Esophagus squamous epithelium (tissue), 5 donors: ENCODE measurements around the gene PHACTR3. TPM values are rescaled to one million over a fixed set of nuclear protein-coding genes. Genes with fewer than 3 reads are reported as not detected.

Experiments used
- DNase-seq: peaks from one replicate; lab custom pipeline; 2025; lab: John Stamatoyannopoulos, UW
- H3K27ac ChIP-seq, 4 donors: fragments of 200-600 bp; sonication (generic); one replicate each; pipeline ENCODE4 v1.5.1; 2016 to 2019; ENCODE audit warnings: mild to moderate bottlenecking in 1 of 4
- H3K27me3 ChIP-seq, 4 donors: fragments of 200-600 bp; sonication (generic); 1 replicate in 3 of 4; 2 replicates in 1 of 4; pipeline versions ENCODE4 v1.5.1 to v1.6.0; 2017 to 2021; ENCODE audit warnings: antibody characterized with exemption in 1 of 4
- H3K36me3 ChIP-seq, 3 donors: fragments of 200-600 bp; sonication (generic); one replicate each; pipeline ENCODE4 v1.5.1; 2016 to 2019
- H3K4me1 ChIP-seq, 3 donors: fragments of 200-600 bp; sonication (generic); one replicate each; pipeline ENCODE4 v1.5.1; 2017 to 2019
- H3K4me3 ChIP-seq, 4 donors: fragments of 200-600 bp; sonication (generic); 1 replicate in 3 of 4; 2 replicates in 1 of 4; pipeline ENCODE4 v1.5.1; 2016 to 2019; ENCODE audit warnings: mild to moderate bottlenecking in 2 of 4, moderate library complexity in 1 of 4
- H3K9me3 ChIP-seq, 3 donors: fragments of 200-600 bp; sonication (generic); one replicate each; pipeline ENCODE4 v1.5.1; 2016 to 2019
- CTCF ChIP-seq, 6 experiments: fragments of 450-650 bp in 4 of 6; fragments of 200-600 bp in 2 of 6; sonication (generic) in 2 of 6; IDR thresholded peaks; one replicate each; pipeline ENCODE4 v1.5.1; 2016 to 2019; ENCODE audit warnings: antibody characterized with exemption in 6 of 6, mild to moderate bottlenecking in 4 of 6, moderate library complexity in 4 of 6
- POLR2A ChIP-seq, 4 donors: fragments of 450-650 bp; IDR thresholded peaks; one replicate each; pipeline ENCODE4 v1.6.1; 2017; ENCODE audit warnings: antibody characterized with exemption in 4 of 4, mild to moderate bottlenecking in 4 of 4, moderate library complexity in 3 of 4
- WGBS, 2 donors: methylation state at CpG; one replicate each; pipeline ENCODE4 v1.1.5; 2018; 5-methylcytosine and 5-hydroxymethylcytosine counted together
- intact Hi-C: fragments of 100-400 bp; cut with DNase I; formaldehyde crosslinking; loops from one replicate; pipeline ENCODE4 v1.15.0; 2022
- total RNA-seq, 4 donors: library from RNA; depleted of rRNA; stranded (reverse); fragments of >200 nt; gene quantifications; one replicate each; pipeline ENCODE4 v1.1.0, GENCODE V29; 2016
- donor health status: DM: yes; HTN: yes; CAD: no.

The PHACTR3 gene
- total RNA-seq, 4 donors from 2014 or later, result 0.13 to 2.5 (median 0.32) TPM

GRCh38 chr20:59625214-59625922, 21.0 kb downstream of the PHACTR3 start:
- Histone ChIP-seq H3K27me3 (peaks cover 0 to 41% (median 0%) of the 10 kb centered on the region in 4 donors), H3K4me1 (no peaks in the 10 kb centered on the region), H3K9me3 (no peaks in the 10 kb centered on the region), H3K4me3 (no peak overlapping the region), H3K36me3 (no peaks in the 10 kb centered on the region), H3K27ac (no peak overlapping the region)
- intact Hi-C loops, result no loop called here
- no peak for DNase-seq
- 66 to 83% methylated on average over 12 of the region's 14 CpGs for WGBS, 2 donors
- TF ChIP-seq POLR2A (IDR thresholded peaks at IDR 0.05) (no peak), CTCF (IDR thresholded peaks at IDR 0.05) (no peak)

GRCh38 chr20:59627298-59627697, 23.0 kb downstream of the PHACTR3 start:
- DNase-seq, result no peak
- 65 to 68% methylated on average over 2 to 3 of the region's 3 CpGs for WGBS, 2 donors
- Histone ChIP-seq H3K4me1 (no peaks in the 10 kb centered on the region), H3K27ac (no peak overlapping the region), H3K4me3 (no peak overlapping the region), H3K27me3 (peaks cover 0 to 35% (median 0%) of the 10 kb centered on the region in 4 donors), H3K36me3 (no peaks in the 10 kb centered on the region), H3K9me3 (no peaks in the 10 kb centered on the region)
- TF ChIP-seq POLR2A (IDR thresholded peaks at IDR 0.05) (no peak), CTCF (IDR thresholded peaks at IDR 0.05) (no peak)
- intact Hi-C loops, result no loop called here

- Histone ChIP-seq H3K9me3 (no peaks in the 10 kb centered on the region), H3K36me3 (no peaks in the 10 kb centered on the region), H3K4me3 (no peak overlapping the region), H3K4me1 (no peaks in the 10 kb centered on the region), H3K27me3 (peaks cover 0 to 35% (median 0%) of the 10 kb centered on the region in 4 donors), H3K27ac (no peak overlapping the region)
- DNase-seq, result no peak
- TF ChIP-seq CTCF (IDR thresholded peaks at IDR 0.05), result no peak
- TF ChIP-seq POLR2A (IDR thresholded peaks at IDR 0.05), result no peak
- WGBS, 2 donors, result 70 to 76% methylated on average over 6 to 13 of the region's 15 CpGs
- intact Hi-C loops, result no loop called here
These were observed 23.8 kb downstream of the PHACTR3 start for GRCh38 chr20:59628171-59628570.

GRCh38 chr20:59629141-59630045, 25.1 kb downstream of the PHACTR3 start:
- 74 to 78% methylated on average over 8 to 13 of the region's 16 CpGs for WGBS, 2 donors
- no peak overlapping the region for H3K27ac ChIP-seq
- H3K27me3 ChIP-seq, result peaks cover 0 to 27% (median 0%) of the 10 kb centered on the region in 4 donors
- intact Hi-C loops, result no loop called here
- no peaks in the 10 kb centered on the region for H3K4me1 ChIP-seq
- no peaks in the 10 kb centered on the region for H3K9me3 ChIP-seq
- no peaks in the 10 kb centered on the region for H3K36me3 ChIP-seq
- TF ChIP-seq POLR2A (IDR thresholded peaks at IDR 0.05) (no peak), CTCF (IDR thresholded peaks at IDR 0.05) (no peak)
- H3K4me3 ChIP-seq, result no peak overlapping the region
- DNase-seq, result no peak

GRCh38 chr20:59630526-59630925, 26.2 kb downstream of the PHACTR3 start:
- Histone ChIP-seq H3K36me3 (no peaks in the 10 kb centered on the region), H3K27me3 (peaks cover 0 to 27% (median 0%) of the 10 kb centered on the region in 4 donors), H3K9me3 (no peaks in the 10 kb centered on the region), H3K4me1 (no peaks in the 10 kb centered on the region), H3K27ac (no peak overlapping the region), H3K4me3 (no peak overlapping the region)
- TF ChIP-seq POLR2A (IDR thresholded peaks at IDR 0.05), result no peak
- no peak for TF ChIP-seq CTCF (IDR thresholded peaks at IDR 0.05)
- 43 to 55% methylated on average over 7 to 8 of the region's 8 CpGs for WGBS, 2 donors
- no peak for DNase-seq
- intact Hi-C loops, result no loop called here
